Erythroblast (primary cell): Measurements from ENCODE around the gene MAPK8IP2.

Experiments used
- GATA1 ChIP-seq: IDR thresholded peaks from 2 replicates; pipeline ENCODE4 v1.6.1; 2011; ENCODE audit warnings: low read depth, mild to moderate bottlenecking, control low read depth, low read length, moderate library complexity
- POLR2A ChIP-seq: IDR thresholded peaks from 2 replicates; pipeline ENCODE4 v1.6.1; 2011; ENCODE audit warnings: mild to moderate bottlenecking, low read length

DNA sequence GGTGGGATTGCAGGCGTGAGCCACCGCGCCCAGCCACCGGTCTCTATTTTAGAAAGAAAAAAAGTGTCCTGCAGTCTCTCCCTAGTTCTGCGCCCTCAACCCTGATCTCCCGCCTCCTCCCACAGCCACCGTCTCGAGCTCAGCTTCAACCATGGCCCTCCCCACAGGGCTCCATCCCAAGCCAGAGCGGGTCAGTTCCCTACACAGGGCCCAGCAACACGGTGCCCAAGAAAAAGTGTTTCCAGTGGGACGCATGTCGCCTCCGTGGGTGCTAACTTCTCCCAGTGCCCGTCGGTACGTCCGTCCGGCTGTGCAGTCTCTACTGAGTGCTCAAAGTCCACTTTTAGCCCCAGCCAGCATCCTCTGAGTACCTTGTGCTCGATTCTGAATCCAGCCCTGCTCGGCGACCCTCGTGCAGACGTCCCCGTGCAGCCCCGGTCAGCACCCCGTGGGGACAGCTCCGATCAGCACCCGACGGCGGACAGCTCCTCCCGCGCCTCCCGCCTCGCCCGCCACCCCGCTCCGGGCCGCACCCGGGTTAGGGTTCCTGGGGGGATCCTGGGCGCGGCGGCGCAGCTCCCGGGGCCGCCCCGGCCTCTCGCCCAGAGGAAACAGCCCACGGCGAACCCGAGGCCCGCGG is 657 bp upstream of the MAPK8IP2 start:
- TF ChIP-seq POLR2A (no peak), GATA1 (no peak)
